CD4-positive, alpha-beta T cell treated with Interleukin-15 for 4 hours (primary cell): ENCODE measurements around the gene C6.

ENCODE experiments used
- DNase-seq: peaks from one replicate; pipeline ENCODE4 v3.0.0-alpha.2; 2020; ENCODE audit warnings: low spot score

The C6 gene

DNA sequence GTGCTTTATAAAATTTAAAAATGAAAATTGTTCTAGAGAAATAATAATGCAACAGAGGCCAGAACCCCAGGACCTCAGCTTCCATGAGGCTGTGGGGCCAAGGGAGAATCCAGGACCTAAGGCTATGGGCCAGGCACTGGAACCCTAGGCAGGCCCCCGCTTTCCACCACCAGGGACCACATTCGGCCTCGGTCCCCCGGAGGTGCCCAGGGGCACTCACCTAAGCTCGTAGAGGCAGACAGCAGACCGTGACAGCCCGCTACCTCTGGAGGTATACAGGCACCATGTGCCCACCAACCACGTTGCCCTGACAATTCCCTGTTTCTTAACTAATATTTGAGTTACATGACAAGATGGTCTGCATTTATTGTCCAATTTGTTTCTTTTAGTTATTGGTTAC, 92.7 kb downstream of the C6 start:
- DNase-seq, result no peak

DNA sequence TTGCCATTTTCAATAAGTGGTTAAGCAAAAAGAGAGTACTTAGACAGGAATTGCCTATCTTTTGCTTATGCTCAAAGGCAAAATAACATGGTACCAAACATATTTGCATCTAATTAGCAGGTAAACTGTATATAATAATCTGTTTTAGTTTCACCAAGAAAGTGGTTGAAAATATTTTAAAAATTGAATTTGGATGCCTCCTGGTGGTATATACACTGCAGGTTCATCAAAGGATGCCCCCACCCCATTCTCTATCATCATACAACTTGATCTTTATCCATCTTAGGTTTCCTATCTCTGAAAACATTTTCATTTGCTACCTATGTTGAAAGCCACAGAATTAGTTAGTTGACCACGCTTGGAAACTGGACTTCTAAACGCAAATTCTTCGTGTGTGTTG, 95.2 kb downstream of the C6 start:
- no peak for DNase-seq

DNA sequence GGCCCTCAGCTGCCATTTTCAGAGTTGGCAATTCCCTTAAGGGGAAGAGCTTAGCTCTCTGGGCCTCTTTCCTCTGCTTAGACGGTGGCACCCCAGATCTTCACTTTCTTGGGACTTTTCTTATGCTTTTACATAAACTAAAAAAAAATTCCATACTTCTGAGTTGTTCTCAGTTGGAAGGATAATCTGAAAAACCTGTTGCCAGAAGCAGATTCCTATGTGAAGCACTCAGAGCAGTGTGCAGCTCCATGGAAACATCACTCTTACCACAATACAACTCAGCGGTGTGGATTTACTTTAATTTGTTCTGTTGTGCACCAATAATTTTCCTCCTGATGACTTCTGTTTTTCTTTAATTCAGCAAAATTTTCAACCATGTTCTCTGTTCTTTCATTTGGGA, 98.1 kb downstream of the C6 start:
- no peak for DNase-seq

DNA sequence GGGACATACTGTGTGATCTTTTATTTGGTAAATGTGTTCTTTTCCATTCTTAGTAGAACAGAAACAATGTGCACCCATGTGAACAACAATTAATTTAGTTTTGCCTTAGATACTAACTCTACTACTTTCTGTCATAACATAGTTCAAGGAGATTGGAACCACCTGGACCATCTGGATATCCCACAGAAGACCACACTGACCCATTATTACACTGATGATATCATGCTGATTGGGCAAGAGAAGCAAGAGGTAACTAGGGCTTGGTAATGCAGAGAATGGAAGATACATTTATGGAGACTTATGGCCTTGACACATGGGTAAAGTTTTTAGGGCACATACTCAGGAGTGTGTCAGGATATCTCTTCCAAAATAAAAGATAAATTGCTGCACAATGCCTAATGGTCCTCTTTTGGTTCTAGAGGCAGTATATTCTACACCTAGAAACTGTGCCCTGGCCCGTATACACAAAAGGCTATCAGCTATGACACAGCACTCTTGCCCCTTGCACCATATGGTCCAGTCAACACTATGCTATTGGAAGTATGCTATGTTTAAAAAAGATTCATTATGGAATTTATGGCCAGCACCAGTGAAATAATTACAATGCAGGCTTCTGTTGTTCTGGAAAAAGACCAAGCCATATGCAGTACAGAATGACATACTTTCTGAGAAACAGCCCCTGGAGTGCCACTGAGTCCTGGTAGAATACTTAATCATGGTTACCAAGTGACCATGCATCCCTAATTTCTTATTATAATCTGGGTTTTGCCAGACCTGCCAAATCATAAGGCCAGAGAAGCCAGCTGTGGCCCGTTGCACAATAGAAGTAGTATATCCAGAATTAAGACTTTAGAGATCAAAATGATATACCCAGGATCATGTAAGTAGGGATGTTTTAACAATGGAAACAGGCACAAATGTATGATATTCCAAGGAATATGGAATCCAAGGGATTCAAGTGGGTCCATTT, 100.6 kb downstream of the C6 start:
- DNase-seq, result no peak

DNA sequence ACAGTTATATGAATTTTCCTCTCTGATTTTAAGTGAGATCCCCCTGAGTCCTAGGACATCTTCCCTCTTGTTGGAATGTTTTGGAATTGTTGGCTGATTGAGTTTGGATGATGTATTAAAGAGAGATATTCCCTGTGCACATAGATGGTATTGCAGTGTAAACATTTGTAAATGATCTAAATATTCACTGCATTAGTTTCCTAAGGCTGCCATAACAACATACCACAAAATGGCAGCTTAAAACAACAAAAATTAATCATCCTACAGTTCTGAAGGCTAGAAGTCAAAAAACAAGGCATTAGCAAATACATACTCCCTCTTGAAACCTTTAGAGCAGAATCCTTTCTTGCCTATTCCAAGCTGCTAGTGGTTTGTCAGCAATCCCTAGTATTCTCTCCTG, 104.1 kb downstream of the C6 start:
- no peak for DNase-seq

DNA sequence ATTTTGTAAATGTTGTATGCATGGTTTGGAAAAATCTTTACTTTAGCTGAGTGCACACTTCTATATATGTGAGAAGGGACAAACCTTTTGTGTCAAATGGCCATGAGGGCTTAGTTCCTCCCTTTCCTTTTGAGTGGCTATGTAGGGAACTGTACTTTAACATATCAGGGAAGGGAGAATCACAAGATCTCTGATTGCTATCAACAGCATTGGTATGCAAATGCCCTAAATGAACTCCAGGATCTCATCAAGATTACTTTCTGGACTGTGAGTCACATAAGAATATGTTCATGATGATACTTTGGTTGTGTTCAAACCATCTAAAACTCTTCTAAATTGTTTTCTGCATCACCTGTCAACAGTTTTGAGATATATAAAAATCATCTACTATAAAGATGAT, 111.0 kb downstream of the C6 start:
- no peak for DNase-seq

DNA sequence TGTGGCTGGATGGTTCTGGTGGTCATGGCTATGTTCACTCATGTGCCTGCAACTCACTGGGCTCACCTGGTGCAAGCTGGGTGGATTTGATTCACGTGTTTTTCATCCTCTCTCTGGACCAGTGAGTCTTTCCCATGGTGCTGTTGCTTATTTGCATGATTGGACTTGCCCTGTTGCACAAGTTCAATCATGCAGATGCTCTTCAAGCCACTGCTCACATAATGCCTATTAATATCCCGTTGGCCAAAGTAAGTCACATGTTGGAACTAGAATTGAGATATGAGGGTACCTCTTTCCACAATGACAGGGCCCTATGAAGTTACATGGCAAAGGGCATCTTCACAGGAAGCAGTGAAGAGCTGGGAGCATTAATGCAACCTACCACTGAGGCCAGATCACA, 115.7 kb downstream of the C6 start:
- no peak for DNase-seq

DNA sequence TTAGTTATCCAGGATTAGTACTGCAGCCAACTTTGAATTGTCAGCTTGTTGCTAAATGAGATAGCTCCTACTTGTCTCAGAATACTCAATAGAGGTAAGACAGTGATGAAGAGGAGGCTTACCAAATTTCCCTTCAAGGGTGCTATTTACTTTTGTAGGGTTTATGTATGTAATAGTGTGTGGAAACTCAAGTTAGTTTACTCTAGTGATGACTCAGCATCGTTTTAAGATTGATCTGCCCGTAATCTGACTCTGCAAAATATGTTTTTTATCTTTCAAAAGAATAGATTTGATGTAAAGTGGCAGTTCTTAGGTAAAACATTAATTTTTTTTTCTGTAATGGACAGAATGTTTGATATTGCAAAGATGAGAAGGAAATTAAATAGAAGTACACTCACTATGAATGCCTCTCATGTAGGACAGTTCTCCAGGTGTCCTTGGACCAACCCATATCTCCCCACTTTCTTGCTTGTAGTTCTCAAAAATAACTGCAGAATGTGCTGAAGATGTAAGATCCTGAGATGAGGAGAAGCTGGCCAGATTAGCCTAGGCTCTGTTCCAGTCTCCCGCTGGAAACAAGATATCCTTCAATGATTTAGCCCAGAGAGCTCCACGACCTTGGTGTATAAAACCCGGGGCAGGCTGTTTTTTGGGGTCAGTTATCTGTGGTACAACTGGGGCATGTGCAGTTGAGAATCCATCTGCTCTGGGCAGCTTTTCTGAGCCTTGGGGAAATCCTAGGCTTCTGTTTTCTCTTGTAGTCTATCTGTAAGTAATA, 117.8 kb downstream of the C6 start:
- DNase-seq, result no peak

DNA sequence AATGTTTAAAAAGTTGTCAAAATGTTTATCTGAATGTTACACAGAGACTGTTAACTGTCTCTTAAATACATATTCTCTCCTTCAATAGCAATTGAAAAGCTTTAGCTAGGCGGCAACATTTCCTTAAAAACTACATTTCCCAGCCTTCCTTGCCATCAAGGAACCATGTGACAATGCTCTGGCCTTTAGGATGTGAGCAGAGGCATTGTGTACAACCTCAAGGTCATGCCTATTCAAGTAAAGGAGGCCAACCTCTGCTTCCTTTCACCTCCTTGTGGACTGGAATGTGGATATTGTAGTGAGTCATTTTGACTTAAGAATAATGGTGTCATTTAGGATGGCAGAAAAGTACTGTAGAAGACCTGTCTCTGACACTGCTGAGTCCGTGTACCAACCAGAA, 118.5 kb downstream of the C6 start:
- DNase-seq, result no peak

DNA sequence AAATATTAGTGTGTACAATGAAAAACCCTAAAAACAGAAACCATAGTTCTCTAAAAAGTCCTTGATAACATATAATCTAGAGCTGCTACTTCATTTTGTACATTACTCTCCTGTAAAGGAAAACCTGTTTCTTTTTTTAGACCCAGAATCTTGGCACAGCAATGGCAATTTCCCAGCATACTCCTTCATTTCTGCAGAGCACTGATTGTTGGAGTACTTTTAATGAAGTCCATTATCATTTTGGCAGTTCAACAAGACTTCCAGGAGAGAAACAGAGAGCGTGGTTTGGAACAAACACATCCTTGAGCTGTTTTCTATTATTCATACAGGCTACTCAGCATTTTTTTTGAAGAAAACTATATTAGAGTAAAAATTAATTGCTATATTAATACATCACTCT, 119.5 kb downstream of the C6 start:
- DNase-seq, result no peak
